GM21381 (cell line): ENCODE measurements around the gene OSBPL5.
"Not testable (repeated sequence)": the region's sequence is repeated elsewhere in the genome, so short reads cannot be mapped to it uniquely, and the experiment has no call there.

Experiments used
- ATAC-seq: cut with Tn5 transposase; IDR thresholded peaks from one replicate; pipeline ENCODE4 v1.9.1; 2021; ENCODE audit warnings: mild to moderate bottlenecking, moderate library complexity; ENCODE audit not compliant: unreplicated experiment

OSBPL5 gene

GRCh38 chr11:3123761-3124733 lies 41.1 kb downstream of the OSBPL5 start:
- ATAC-seq = no peak

GRCh38 chr11:3123305-3123704 lies 41.8 kb downstream of the OSBPL5 start:
- ATAC-seq = no peak

GRCh38 chr11:3122775-3123201 lies 42.3 kb downstream of the OSBPL5 start:
- no peak for ATAC-seq

DNA sequence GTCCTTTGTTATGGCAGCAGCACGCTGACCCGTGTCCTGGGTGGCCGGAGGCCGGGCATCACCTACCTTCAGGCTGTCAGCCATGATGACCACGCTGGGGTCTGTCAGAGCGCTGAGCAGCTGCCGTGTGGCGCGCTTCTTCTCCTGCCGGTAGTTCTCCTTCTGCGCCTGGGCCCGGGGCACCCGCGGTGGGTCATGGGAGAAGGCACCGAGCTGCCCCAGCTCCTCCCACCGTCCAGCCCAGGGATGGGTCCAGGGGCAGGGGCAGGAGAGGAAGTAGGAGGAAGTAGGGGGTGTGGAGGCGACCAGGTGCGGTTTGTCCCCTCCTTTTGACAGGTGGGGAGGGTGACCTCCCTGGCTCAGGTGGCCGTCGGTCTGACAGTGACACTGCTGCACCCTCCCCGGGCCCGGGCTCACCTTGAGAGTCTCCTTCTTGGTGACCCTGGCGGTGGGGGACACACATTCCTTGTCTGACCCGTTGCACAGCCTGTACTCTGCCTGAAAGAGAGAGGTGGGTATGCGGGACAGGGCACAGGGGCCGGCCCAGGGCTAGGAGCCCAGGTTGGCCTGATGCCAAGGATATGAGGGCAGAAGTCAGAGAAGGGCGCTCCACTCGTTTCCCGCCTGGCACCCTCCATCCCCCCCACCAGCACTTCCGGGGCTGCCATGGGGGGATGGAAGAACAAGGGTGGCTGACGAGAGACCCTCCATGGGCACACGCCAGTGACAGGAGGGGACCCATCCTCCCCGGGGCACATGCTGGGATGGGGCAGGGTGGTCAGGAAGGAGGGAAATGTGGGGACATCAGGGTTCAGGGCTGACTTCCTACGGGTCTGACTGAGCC lies 43.0 kb downstream of the OSBPL5 start:
- ATAC-seq = no peak

- ATAC-seq = no peak
Observed at GRCh38 chr11:3121416-3121815, 43.7 kb downstream of the OSBPL5 start.

DNA sequence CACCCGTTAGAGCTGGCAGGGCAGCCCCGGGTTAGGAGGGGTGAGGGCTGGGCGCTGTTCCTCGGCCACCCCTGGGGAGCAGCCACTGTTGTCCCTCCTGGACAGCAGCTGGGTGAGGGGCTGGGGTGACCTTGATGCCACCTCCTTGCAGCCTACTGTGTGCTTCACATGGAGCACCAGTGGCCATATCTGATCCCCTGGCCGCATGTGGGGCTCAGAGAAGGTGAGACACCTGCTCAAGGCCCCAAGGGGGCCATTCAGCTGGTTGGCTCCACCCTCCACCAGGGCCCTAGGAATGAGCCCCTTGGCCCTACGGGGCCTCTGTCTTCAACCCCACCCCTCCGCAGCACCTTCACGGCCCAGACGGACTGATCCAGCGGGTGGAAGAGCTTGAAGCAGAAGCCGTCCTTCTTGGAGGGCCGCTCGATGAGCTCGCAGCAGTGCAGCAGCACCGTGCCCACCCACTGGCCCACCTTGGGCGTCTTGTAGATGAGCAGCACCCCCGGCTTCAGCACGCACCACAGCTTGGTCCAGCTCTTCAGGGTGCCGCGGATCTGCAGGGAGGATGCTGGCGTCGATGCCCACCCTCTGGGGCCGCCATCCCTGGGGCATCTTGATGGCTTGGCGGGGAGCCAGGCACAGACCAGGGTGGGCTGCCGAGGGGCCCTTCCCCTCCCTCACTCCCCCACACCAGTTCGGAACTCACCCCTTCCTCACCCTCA lies 44.9 kb downstream of the OSBPL5 start:
- ATAC-seq = no peak

DNA sequence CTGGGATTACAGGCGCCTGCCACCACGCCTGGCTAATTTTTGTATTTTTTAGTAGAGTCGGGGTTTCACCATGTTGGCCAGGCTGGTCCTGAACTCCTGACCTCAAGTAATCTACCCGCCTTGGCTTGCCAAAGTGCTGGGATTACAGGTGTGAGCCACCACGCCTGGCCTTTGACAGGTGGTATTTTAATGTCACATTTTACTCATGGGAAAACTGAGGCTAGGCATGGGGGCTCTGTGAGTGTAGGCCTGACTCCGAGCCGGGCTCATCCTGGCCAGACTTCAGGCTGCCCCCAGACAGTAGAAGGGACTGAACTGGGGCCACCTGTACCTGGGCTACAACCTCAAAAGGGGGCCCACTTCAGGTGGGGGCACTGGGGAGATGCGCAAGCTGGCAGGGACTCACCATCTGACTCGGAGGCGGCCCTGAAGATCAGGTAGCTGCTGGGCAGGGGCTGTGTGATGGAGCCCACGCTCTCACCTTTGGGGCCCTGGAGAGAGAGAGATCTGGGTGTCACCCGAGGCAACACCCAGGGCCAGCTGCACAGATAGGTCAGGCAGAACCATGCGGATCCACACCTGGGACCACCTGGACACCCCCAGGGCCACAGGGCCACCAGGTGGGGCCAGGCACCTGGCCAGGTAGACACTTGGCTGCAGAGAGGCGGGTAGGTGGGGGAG lies 45.8 kb downstream of the OSBPL5 start:
- no peak for ATAC-seq

DNA sequence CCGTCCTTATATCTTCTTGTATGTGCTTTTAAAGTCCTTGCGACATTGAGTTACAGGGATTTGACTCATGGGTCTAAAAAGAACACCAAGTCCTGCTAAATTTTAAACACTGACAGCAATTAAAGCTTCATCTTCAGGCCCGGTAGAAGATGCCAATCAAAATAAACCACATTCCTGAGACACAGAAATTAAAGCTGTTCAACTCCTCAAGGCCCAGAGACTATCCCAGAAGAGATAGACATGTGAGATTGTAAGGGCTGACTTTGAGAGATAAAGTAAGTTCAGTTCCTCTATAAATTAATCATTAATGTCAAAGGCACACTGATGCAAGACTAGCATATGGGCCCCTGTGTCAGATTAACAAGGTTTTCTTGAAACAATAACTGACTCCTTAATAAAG lies 49.8 kb downstream of the OSBPL5 start:
- no peak for ATAC-seq

DNA sequence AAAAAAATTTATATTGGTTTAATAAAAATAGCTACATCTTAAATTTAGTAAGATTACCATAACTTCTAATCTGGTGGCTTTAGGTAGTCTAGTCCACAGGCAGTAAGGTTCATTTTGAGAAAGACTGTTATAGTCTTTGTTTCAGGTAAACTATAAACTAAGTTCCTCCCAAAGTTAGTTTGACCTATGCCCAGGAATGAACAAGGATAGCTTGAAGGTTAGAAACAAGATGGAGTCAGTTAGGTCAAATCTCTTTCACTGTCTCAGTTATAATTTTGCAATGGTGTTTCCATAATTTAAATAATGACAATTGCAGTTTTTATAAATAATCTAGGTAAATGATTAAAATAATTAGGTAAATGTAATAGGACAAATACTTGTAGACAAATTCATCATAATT lies 51.4 kb downstream of the OSBPL5 start:
- ATAC-seq = not testable (repeated sequence)

GRCh38 chr11:3111919-3112690 lies 53.0 kb downstream of the OSBPL5 start:
- no peak for ATAC-seq

- ATAC-seq = no peak
Observed at GRCh38 chr11:3111466-3111865, 53.6 kb downstream of the OSBPL5 start.

- ATAC-seq = no peak
Observed at GRCh38 chr11:3109921-3110706, 55.0 kb downstream of the OSBPL5 start.

- ATAC-seq = no peak
Observed at GRCh38 chr11:3109434-3109833, 55.7 kb downstream of the OSBPL5 start.

DNA sequence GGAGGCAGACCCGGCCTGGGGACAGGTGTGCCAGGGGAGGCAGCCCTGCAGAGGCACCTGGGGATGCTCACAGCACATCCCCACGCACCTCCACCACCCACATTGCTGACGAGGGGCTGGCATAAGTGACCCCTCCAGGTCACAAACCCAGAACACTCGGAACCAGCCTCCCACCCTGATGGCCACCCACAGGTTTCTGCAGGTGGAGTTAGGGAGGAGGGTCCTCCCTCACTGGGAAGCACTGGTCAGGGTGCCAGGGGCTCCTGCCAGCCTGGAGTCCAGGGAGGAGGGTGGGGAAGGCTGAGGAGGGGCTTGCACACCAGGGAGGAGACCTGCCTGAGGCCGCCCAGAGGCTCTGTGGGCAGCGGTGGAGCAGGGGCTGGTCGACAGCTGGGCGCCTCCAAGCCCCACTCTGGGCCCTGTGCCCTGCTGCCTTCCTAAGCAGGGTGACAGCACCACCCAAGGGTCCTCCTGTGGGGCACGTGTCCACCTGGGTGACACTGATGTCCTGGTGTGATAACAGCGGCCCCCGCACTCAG lies 56.9 kb downstream of the OSBPL5 start:
- ATAC-seq = no peak

DNA sequence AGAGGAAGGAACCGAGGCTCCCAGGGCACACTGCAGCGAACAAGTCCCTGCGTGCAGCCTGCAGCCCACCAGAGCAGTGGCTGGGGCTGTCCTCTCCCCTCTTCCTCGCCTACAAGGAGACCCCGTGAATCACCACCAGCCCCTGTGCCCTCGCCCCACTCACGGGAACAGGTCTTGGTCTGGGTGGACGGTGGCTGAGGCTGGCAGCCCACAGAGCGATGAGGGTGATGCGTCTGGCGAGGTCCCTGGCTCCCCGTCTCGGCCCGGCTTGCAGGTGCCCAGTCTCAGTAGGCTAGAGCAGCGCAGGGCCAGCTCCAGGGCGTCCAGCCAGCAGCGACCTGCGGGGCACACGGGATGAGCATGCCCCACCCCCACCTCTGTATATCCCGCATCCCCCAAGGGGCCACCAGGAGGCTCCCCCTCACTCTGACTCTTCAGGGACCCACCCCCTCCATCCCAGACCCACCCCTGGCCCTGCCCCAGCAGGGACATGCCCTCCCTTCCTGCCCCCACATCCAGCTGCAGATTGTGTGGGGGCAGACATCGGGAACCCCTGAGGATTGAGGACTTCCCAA lies 57.4 kb downstream of the OSBPL5 start:
- ATAC-seq = no peak

GRCh38 chr11:3106736-3107524 lies 58.2 kb downstream of the OSBPL5 start:
- no peak for ATAC-seq
